GM12878 (cell line): ENCODE results near the gene TPRG1. TPM values are rescaled to one million over a fixed set of nuclear protein-coding genes. Genes with fewer than 3 reads are reported as not detected.
A peak's percentile ranks its signal among the peaks of the same experiment; 100 is the strongest.

Source experiments
- ATAC-seq: fragments of 200-7000 bp; cut with Tn5 transposase; 3 replicates; pipeline ENCODE4 v1.9.1; 2020; ENCODE audit warnings: mild to moderate bottlenecking, moderate library complexity
- BruUV-seq: library from RNA; stranded (reverse); fragments of 400-500 nt; replicated peaks from 2 replicates; lab custom pipeline; 2021; lab: Mats Ljungman, UMichigan
- CTCF ChIA-PET: fragments of 300-600 bp; sonication (Branson Sonifier 250); formaldehyde crosslinking; extraction: SDS; loops from one replicate; lab custom pipeline; 2021; ENCODE audit warnings: inconsistent platforms; lab: Yijun Ruan, JAX
- POLR2A ChIA-PET: fragments of 350-600 bp; formaldehyde crosslinking; extraction: SDS; loops from one replicate; lab custom pipeline; 2021; ENCODE audit warnings: inconsistent platforms; lab: Charles Lee
- RAD21 ChIA-PET: fragments of 300-600 bp; sonication (Branson Sonifier 250); formaldehyde crosslinking; loops from one replicate; lab custom pipeline; 2023; ENCODE audit warnings: antibody characterized with exemption; ENCODE audit not compliant: unreplicated experiment; lab: Charles Lee
- SMC1A ChIA-PET: fragments of 300-600 bp; sonication (Branson Sonifier 250); formaldehyde crosslinking; loops from one replicate; lab custom pipeline; 2023; ENCODE audit not compliant: unreplicated experiment, uncharacterized antibody; lab: Charles Lee
- DNase-seq: peaks from one replicate; pipeline ENCODE4 v3.0.0-alpha.2; 2011; ENCODE audit warnings: low read depth, low spot score
- FAIRE-seq: peaks from 3 replicates; lab custom pipeline; 2011; peaks lifted over from hg19 to GRCh38; lab: Jason Lieb, UNC
- H2AFZ ChIP-seq: 2 replicates; pipeline ENCODE4 v1.6.0; 2011; ENCODE audit warnings: low read depth, low read length, control low read depth; ENCODE audit not compliant: control insufficient read depth
- H3K27ac ChIP-seq: 2 replicates; pipeline ENCODE4 v1.5.1; 2011; ENCODE audit warnings: control low read depth; ENCODE audit not compliant: control insufficient read depth, insufficient read depth
- H3K27me3 ChIP-seq, 2 experiments: replicated peaks in 1 of 2; 2 replicates each; pipeline versions ENCODE4 v1.6.0 to v1.6.1; 2011; ENCODE audit warnings: low read length in 1 of 2; ENCODE audit not compliant: control insufficient read depth in 2 of 2, insufficient read depth in 2 of 2
- H3K36me3 ChIP-seq, 2 experiments: 2 replicates each; pipeline ENCODE4 v1.5.1; 2011; ENCODE audit warnings: low read length in 1 of 2; ENCODE audit not compliant: control insufficient read depth in 2 of 2, insufficient read depth in 2 of 2
- H3K4me1 ChIP-seq: 2 replicates; pipeline ENCODE4 v1.6.1; 2011; ENCODE audit warnings: mild to moderate bottlenecking, low read length, moderate library complexity, mixed read lengths; ENCODE audit not compliant: control insufficient read depth, insufficient read depth
- H3K4me2 ChIP-seq: 2 replicates; pipeline ENCODE4 v1.6.0; 2011; ENCODE audit warnings: control low read depth; ENCODE audit not compliant: control insufficient read depth, insufficient read depth
- H3K4me3 ChIP-seq: fragments of 200-600 bp; sonication (generic); 2 replicates; pipeline ENCODE4 v1.5.1; 2016
- H3K79me2 ChIP-seq: 2 replicates; pipeline ENCODE4 v1.6.0; 2011; ENCODE audit warnings: low read length; ENCODE audit not compliant: control insufficient read depth, insufficient read depth
- H3K9ac ChIP-seq: 2 replicates; pipeline ENCODE4 v1.8.0; 2011; ENCODE audit warnings: low read length, control low read depth, mixed read lengths; ENCODE audit not compliant: control insufficient read depth, insufficient read depth
- H3K9me3 ChIP-seq: replicated peaks from 3 replicates; pipeline ENCODE4 v1.5.1; 2011; ENCODE audit warnings: mild to moderate bottlenecking, low read length; ENCODE audit not compliant: control insufficient read depth, insufficient read depth
- H4K20me1 ChIP-seq: 2 replicates; pipeline ENCODE4 v1.6.0; 2011; ENCODE audit not compliant: control insufficient read depth, insufficient read depth
- CREM ChIP-seq: IDR thresholded peaks from 2 replicates; pipeline ENCODE4 v1.6.1; 2014; ENCODE audit warnings: antibody characterized with exemption, low read depth
- CUX1 ChIP-seq: IDR thresholded peaks from 2 replicates; pipeline ENCODE4 v1.6.1; 2012; ENCODE audit warnings: improper control_type of control experiment, low read depth, low read length; ENCODE audit not compliant: insufficient replicate concordance
- FOXM1 ChIP-seq: IDR thresholded peaks from 2 replicates; pipeline ENCODE4 v1.6.1; 2012; ENCODE audit warnings: low read depth, mild to moderate bottlenecking, inconsistent platforms, low read length, moderate library complexity
- KAT2A ChIP-seq: conservative IDR thresholded peaks from 2 replicates; pipeline ENCODE4 v1.6.1; 2011; ENCODE audit warnings: low read depth, low read length; ENCODE audit not compliant: control insufficient read depth
- MEF2A ChIP-seq: IDR thresholded peaks from 2 replicates; pipeline ENCODE4 v1.6.1; 2011; ENCODE audit warnings: low read depth, mild to moderate bottlenecking, low read length, moderate library complexity; ENCODE audit not compliant: insufficient read depth
- MYC ChIP-seq: IDR thresholded peaks from 2 replicates; pipeline ENCODE4 v1.6.1; 2011; ENCODE audit warnings: mild to moderate bottlenecking, low read length, moderate library complexity, inconsistent platforms; ENCODE audit not compliant: insufficient read depth, insufficient replicate concordance, insufficient read length, severe bottlenecking
- NFIC ChIP-seq: IDR thresholded peaks from 2 replicates; pipeline ENCODE4 v1.6.1; 2012; ENCODE audit warnings: low read depth, mild to moderate bottlenecking, inconsistent platforms, low read length, moderate library complexity
- NR2F1 ChIP-seq: fragments of 450-650 bp; conservative IDR thresholded peaks from 2 replicates; pipeline ENCODE4 v1.6.1; 2017; ENCODE audit warnings: mild to moderate bottlenecking
- PML ChIP-seq: IDR thresholded peaks from 2 replicates; pipeline ENCODE4 v1.6.1; 2012; ENCODE audit warnings: low read length, inconsistent platforms
- REST ChIP-seq: IDR thresholded peaks from 2 replicates; pipeline ENCODE4 v1.6.1; 2012; ENCODE audit warnings: mild to moderate bottlenecking, low read depth, low read length
- RUNX3 ChIP-seq: IDR thresholded peaks from 2 replicates; pipeline ENCODE4 v1.6.1; 2012; ENCODE audit warnings: low read length, inconsistent platforms
- SIX5 ChIP-seq: IDR thresholded peaks from 2 replicates; pipeline ENCODE4 v1.6.1; 2011; ENCODE audit warnings: mild to moderate bottlenecking, low read depth, low read length, moderate library complexity; ENCODE audit not compliant: severe bottlenecking
- ZBED1 ChIP-seq: IDR thresholded peaks from 2 replicates; pipeline ENCODE4 v1.6.1; 2016; ENCODE audit warnings: borderline replicate concordance
- WGBS: methylation state at CpG from one replicate; pipeline ENCODE4 v1.1.6; 2016; ENCODE audit warnings: low lambda C conversion rate; ENCODE audit not compliant: insufficient replicate concordance, insufficient coverage; ENCODE audit errors: missing lambda C conversion rate; 5-methylcytosine and 5-hydroxymethylcytosine counted together
- in situ Hi-C: fragments of 300-500 bp; cut with MboI; formaldehyde crosslinking; loops from 9 replicates; pipeline ENCODE4 v1.14.3; 2018; ENCODE audit warnings: mixed read lengths
- intact Hi-C: fragments of 100-400 bp; cut with micrococcal nuclease; formaldehyde crosslinking; loops from one replicate; pipeline ENCODE4 v1.14.2; 2022; ENCODE audit not compliant: unreplicated experiment
- polyA plus RNA-seq, 11 experiments: library from polyadenylated mRNA; depleted of rRNA in 4 of 11; unstranded in 6 of 11; stranded (reverse) in 5 of 11; fragments of >200 nt; fragmentation: Nextera tagmentation in 4 of 11; fragmentation: Illumina TruSeq in 1 of 11; extraction: Ambion mirVana in 4 of 11; extraction: Trizol in 1 of 11; gene quantifications; 1 replicate in 1 of 11; 2 replicates in 10 of 11; pipeline versions ENCODE4 v1.2.1 to v1.2.3, GENCODE V29; 2011 to 2016; ENCODE audit warnings: inconsistent platforms in 2 of 11, missing spikeins in 2 of 11, low read depth in 1 of 11
- total RNA-seq, 4 experiments: library from RNA; depleted of rRNA in 3 of 4; stranded (reverse); fragments of >200 nt in 3 of 4; fragmentation: Illumina TruSeq in 1 of 4; extraction: Trizol in 1 of 4; gene quantifications; 2 replicates each; pipeline versions ENCODE4 v1.2.1 to v1.2.3, GENCODE V29; 2013 to 2021
- TF ChIP-seq, protein P1 (sequence below): IDR thresholded peaks from 2 replicates; pipeline ENCODE4 v1.6.1; 2012; ENCODE audit warnings: low read length, inconsistent platforms

Gene TPRG1
- total and polyA plus RNA-seq, 10 of the 15 experiments (the other 5 are each of a cell fraction or from before 2014, with no cell fraction given): 0.26 to 30.7 (median 3.6) TPM

GRCh38 chr3:189307963-189308362 is 136.2 kb downstream of the TPRG1 start:
- ChIA-PET RAD21 (interaction anchor here (1.0 to 2.3 kb wide), 7 partner anchors 10 to 512 kb away, joined by 3 to 7 read pairs (median 4); no protein-coding TSS in a partner anchor), POLR2A (interaction anchor here (0.6 to 1.2 kb wide), 3 partner anchors 16 to 589 kb away, joined by 3 read pairs; no protein-coding TSS in a partner anchor), CTCF (interaction anchor here (1.0 to 2.9 kb wide), 3 partner anchors 13 to 36 kb away, joined by 4 to 9 read pairs (median 6); no protein-coding TSS in a partner anchor), SMC1A (interaction anchor here (1.1 to 2.9 kb wide), 6 partner anchors 8 to 639 kb away, joined by 3 to 10 read pairs (median 4); no protein-coding TSS in a partner anchor)
- Histone ChIP-seq H3K9me3 (no peaks in the 10 kb centered on the region), H3K27ac (peak overlapping the region; percentile 66), H3K36me3 (no peaks in the 10 kb centered on the region), H3K4me3 (peak overlapping the region; percentile 36), H2AFZ (peak overlapping the region; percentile 59), H3K27me3 (no peaks in the 10 kb centered on the region), H4K20me1 (no peaks in the 10 kb centered on the region), H3K79me2 (no peaks in the 10 kb centered on the region; the same call in 1 of the 2 replicates), H3K4me2 (peak overlapping the region; percentile 45), H3K4me1 (peaks cover 26% of the 10 kb centered on the region), H3K9ac (peak overlapping the region; percentile 49; the same call in 1 of the 2 replicates)
- DNase-seq: no peak
- WGBS: 0% methylated on average over 7 of the region's 7 CpGs
- FAIRE-seq: no peak
- intact Hi-C loops: no loop called here
- in situ Hi-C loops: no loop called here
- peak; percentile 46 for ATAC-seq
- no TSS peak for BruUV-seq
- TF ChIP-seq MEF2A: peak; percentile 68; the same call in 1 of the 2 replicates
- peak; percentile 92; the same call in 1 of the 2 replicates for TF ChIP-seq FOXM1
- TF ChIP-seq NR2F1: no peak
- TF ChIP-seq RUNX3: peak; percentile 78
- no peak for TF ChIP-seq REST
- peak; percentile 94; the same call in 1 of the 2 replicates for TF ChIP-seq ZBED1
- no peak for TF ChIP-seq SIX5
- no peak for TF ChIP-seq CUX1
- TF ChIP-seq, protein P1, sequence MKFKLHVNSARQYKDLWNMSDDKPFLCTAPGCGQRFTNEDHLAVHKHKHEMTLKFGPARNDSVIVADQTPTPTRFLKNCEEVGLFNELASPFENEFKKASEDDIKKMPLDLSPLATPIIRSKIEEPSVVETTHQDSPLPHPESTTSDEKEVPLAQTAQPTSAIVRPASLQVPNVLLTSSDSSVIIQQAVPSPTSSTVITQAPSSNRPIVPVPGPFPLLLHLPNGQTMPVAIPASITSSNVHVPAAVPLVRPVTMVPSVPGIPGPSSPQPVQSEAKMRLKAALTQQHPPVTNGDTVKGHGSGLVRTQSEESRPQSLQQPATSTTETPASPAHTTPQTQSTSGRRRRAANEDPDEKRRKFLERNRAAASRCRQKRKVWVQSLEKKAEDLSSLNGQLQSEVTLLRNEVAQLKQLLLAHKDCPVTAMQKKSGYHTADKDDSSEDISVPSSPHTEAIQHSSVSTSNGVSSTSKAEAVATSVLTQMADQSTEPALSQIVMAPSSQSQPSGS: peak; percentile 75
- 0 out of 2 replicates have a peak, but pooled peaks have one; percentile 40 for TF ChIP-seq PML
- TF ChIP-seq CREM: peak; percentile 58; the same call in 1 of the 2 replicates
- no peak for TF ChIP-seq KAT2A
- peak; percentile 93 for TF ChIP-seq NFIC
- no peak for TF ChIP-seq MYC
